Gastrocnemius medialis (tissue), 4 donors: ENCODE measurements around the gene MRPL50. TPM values are rescaled to one million over a fixed set of nuclear protein-coding genes. Genes with fewer than 3 reads are reported as not detected.

Source experiments
- ATAC-seq, 2 donors: fragments of 150-250 bp; one replicate each; pipeline ENCODE4 v1.9.1; 2016
- DNase-seq, 2 donors: peaks; one replicate each; pipeline ENCODE4 v3.0.0-alpha.2; 2019
- H3K27ac ChIP-seq, 4 donors: fragments of 200-600 bp; sonication (generic); 1 replicate in 1 of 4; 2 replicates in 3 of 4; pipeline ENCODE4 v1.5.1; 2016 to 2018; ENCODE audit warnings: mild to moderate bottlenecking in 2 of 4, moderate library complexity in 1 of 4
- H3K27me3 ChIP-seq, 3 donors: fragments of 200-600 bp; sonication (generic) in 2 of 3; 1 replicate in 1 of 3; 2 replicates in 2 of 3; pipeline versions ENCODE4 v1.5.1 to v1.6.0; 2016 to 2019; ENCODE audit warnings: mild to moderate bottlenecking in 1 of 3, moderate library complexity in 1 of 3
- H3K36me3 ChIP-seq, 2 donors: fragments of 200-600 bp; sonication (generic) in 1 of 2; one replicate each; pipeline ENCODE4 v1.5.1; 2017 to 2018
- H3K4me1 ChIP-seq, 2 donors: fragments of 200-600 bp; sonication (generic) in 1 of 2; one replicate each; pipeline ENCODE4 v1.5.1; 2016 to 2017; ENCODE audit warnings: mild to moderate bottlenecking in 2 of 2
- H3K4me3 ChIP-seq, 4 donors: fragments of 200-600 bp; sonication (generic) in 3 of 4; 1 replicate in 1 of 4; 2 replicates in 3 of 4; pipeline ENCODE4 v1.5.1; 2016 to 2019; ENCODE audit warnings: mild to moderate bottlenecking in 2 of 4
- H3K9me3 ChIP-seq, 3 donors: fragments of 200-600 bp; sonication (generic) in 2 of 3; 1 replicate in 1 of 3; 2 replicates in 2 of 3; pipeline ENCODE4 v1.5.1; 2016 to 2019
- POLR2A ChIP-seq, 2 donors: fragments of 450-650 bp; IDR thresholded peaks; one replicate each; pipeline ENCODE4 v1.6.1; 2017; ENCODE audit warnings: antibody characterized with exemption in 2 of 2, mild to moderate bottlenecking in 2 of 2, moderate library complexity in 2 of 2
- in situ Hi-C, 4 donors: fragments of 200-750 bp; cut with MboI; loops; one replicate each; pipeline versions ENCODE4 v1.15.0 to v1.8.0; 2017; ENCODE audit warnings: low sequenced_read_pairs in 4 of 4
- intact Hi-C: fragments of 100-400 bp; cut with DNase I; formaldehyde crosslinking; loops from one replicate; pipeline ENCODE4 v1.15.1; 2023; ENCODE audit warnings: low total_unique reads
- total RNA-seq, 4 donors: library from RNA; depleted of rRNA; stranded (reverse); fragments of >200 nt; gene quantifications; one replicate each; pipeline versions ENCODE4 v1.1.0 to v1.2.3, GENCODE V29; 2016
- TF ChIP-seq, protein P1 (sequence below), 5 experiments: fragments of 450-650 bp in 3 of 5; fragments of 200-600 bp in 2 of 5; sonication (generic) in 2 of 5; IDR thresholded peaks in 4 of 5; conservative IDR thresholded peaks in 1 of 5; 1 replicate in 4 of 5; 2 replicates in 1 of 5; pipeline ENCODE4 v1.5.1; 2016 to 2019; ENCODE audit warnings: antibody characterized with exemption in 5 of 5, mild to moderate bottlenecking in 3 of 5, moderate library complexity in 3 of 5

MRPL50 gene
- total RNA-seq, 4 donors from 2014 or later, result 6.3 to 13.7 (median 10.2) TPM

DNA sequence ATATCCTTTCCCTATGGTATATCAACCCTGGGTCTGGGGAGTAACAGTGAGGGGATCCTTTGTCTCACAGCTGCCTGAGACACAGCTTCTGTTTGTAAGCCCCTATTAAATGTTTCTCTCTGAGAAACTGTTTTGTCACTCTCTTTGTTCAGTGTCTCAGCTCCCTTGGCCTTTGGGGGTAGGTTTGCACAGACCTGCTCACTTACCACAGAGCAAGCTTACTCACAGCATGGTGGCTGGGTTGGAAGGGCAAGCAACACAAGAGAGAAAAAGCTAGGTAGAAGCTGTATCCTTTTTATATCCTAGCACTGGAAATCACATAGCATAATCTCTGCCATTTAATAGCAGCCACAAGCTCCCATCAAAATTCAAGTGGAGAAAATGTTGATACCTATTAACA is 18.1 kb downstream of the MRPL50 start:
- DNase-seq, result no peak
- no peak for ATAC-seq
- Histone ChIP-seq H3K36me3 (no peaks in the 10 kb centered on the region), H3K4me1 (no peaks in the 10 kb centered on the region), H3K27me3 (no peaks in the 10 kb centered on the region), H3K9me3 (no peaks in the 10 kb centered on the region), H3K4me3 (no peak overlapping the region), H3K27ac (no peak overlapping the region)
- intact Hi-C loops (no loop called here), in situ Hi-C loops (no loop called here)
- TF ChIP-seq, protein P1, sequence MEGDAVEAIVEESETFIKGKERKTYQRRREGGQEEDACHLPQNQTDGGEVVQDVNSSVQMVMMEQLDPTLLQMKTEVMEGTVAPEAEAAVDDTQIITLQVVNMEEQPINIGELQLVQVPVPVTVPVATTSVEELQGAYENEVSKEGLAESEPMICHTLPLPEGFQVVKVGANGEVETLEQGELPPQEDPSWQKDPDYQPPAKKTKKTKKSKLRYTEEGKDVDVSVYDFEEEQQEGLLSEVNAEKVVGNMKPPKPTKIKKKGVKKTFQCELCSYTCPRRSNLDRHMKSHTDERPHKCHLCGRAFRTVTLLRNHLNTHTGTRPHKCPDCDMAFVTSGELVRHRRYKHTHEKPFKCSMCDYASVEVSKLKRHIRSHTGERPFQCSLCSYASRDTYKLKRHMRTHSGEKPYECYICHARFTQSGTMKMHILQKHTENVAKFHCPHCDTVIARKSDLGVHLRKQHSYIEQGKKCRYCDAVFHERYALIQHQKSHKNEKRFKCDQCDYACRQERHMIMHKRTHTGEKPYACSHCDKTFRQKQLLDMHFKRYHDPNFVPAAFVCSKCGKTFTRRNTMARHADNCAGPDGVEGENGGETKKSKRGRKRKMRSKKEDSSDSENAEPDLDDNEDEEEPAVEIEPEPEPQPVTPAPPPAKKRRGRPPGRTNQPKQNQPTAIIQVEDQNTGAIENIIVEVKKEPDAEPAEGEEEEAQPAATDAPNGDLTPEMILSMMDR (IDR thresholded peaks at IDR 0.05 in 4 of 5, conservative IDR thresholded peaks at IDR 0.05 in 1 of 5), result no peak
- no peak for TF ChIP-seq POLR2A (IDR thresholded peaks at IDR 0.05)

DNA sequence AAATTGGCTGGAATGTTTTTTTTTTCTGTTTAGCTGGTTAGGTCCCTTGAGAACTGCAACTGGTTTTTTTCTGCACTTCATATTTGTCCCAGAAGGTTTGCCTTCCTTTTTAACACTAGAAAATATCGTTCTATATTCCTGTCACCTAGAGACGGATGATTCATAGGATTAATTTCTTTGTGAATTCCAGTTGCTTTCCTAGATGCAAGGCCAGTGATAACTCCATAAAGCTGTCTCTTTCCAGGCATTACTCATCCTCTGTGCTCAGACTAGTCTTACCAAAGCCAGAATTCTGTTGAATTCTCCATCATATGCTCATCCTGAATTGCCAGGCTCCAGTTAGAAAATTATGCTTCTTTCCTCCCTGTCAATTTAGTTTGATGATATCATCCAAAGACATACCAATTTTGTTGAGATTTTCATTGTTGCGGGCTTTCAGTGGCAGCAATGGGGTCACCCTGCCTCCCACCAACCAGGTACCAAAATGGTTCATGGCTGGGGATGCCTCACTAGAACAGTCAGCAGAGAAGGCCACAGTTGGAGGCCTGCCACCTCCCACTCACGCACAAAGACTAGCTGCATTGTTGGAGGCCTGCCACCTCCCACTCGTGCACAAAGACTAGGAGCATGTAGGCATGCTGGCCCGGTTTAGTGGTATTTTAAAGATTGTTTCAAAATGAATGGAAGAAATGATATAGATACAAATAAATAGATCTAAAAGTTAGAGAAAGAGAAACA is 22.1 kb downstream of the MRPL50 start:
- intact Hi-C loops, result no loop called here
- DNase-seq (no peak), ATAC-seq (no peak)
- no peaks in the 10 kb centered on the region for H3K9me3 ChIP-seq
- H3K27ac ChIP-seq, result no peak overlapping the region
- no peaks in the 10 kb centered on the region for H3K36me3 ChIP-seq
- in situ Hi-C loops, result no loop called here
- TF ChIP-seq POLR2A (IDR thresholded peaks at IDR 0.05), result no peak
- TF ChIP-seq, protein P1 (IDR thresholded peaks at IDR 0.05 in 4 of 5, conservative IDR thresholded peaks at IDR 0.05 in 1 of 5), result no peak
- H3K27me3 ChIP-seq, result no peaks in the 10 kb centered on the region
- peaks cover 0 to 5% of the 10 kb centered on the region in 2 donors for H3K4me1 ChIP-seq
- H3K4me3 ChIP-seq, result no peak overlapping the region

GRCh38 chr9:101375546-101375945 is 22.9 kb downstream of the MRPL50 start:
- in situ Hi-C loops (no loop called here), intact Hi-C loops (no loop called here)
- TF ChIP-seq, protein P1 (IDR thresholded peaks at IDR 0.05 in 4 of 5, conservative IDR thresholded peaks at IDR 0.05 in 1 of 5), result no peak
- no peak for TF ChIP-seq POLR2A (IDR thresholded peaks at IDR 0.05)

GRCh38 chr9:101372327-101373118 is 25.9 kb downstream of the MRPL50 start:
- Histone ChIP-seq H3K4me3 (no peak overlapping the region), H3K36me3 (no peaks in the 10 kb centered on the region), H3K4me1 (peaks cover 0 to 5% of the 10 kb centered on the region in 2 donors), H3K9me3 (no peaks in the 10 kb centered on the region), H3K27me3 (no peaks in the 10 kb centered on the region), H3K27ac (no peak overlapping the region)
- intact Hi-C loops, result no loop called here
- DNase-seq, result no peak
- no peak for ATAC-seq
- TF ChIP-seq, protein P1 (IDR thresholded peaks at IDR 0.05 in 4 of 5, conservative IDR thresholded peaks at IDR 0.05 in 1 of 5), result no peak
- no peak for TF ChIP-seq POLR2A (IDR thresholded peaks at IDR 0.05)
- in situ Hi-C loops, result no loop called here

More at GRCh38 chr9:101375546-101375945, 22.9 kb downstream of the MRPL50 start:
- H3K36me3 ChIP-seq, result no peaks in the 10 kb centered on the region
- H3K4me3 ChIP-seq, result no peak overlapping the region
- H3K27ac ChIP-seq, result no peak overlapping the region
- peaks cover 0 to 5% of the 10 kb centered on the region in 2 donors for H3K4me1 ChIP-seq
- H3K9me3 ChIP-seq, result no peaks in the 10 kb centered on the region
- H3K27me3 ChIP-seq, result no peaks in the 10 kb centered on the region
- no peak for DNase-seq
- ATAC-seq, result no peak
